Osteocyte (in vitro differentiated cells): ENCODE results near the gene CCER1. TPM values are rescaled to one million over a fixed set of nuclear protein-coding genes. Genes with fewer than 3 reads are reported as not detected.

Experiments used
- DNase-seq: peaks from one replicate; pipeline ENCODE4 v3.0.0; 2021; ENCODE audit warnings: mixed read lengths; ENCODE audit not compliant: unreplicated experiment; ENCODE audit errors: extremely low spot score
- H3K27ac Mint-ChIP-seq: one replicate; pipeline ENCODE4 v1.8.0; 2021; ENCODE audit warnings: mild to moderate bottlenecking, mixed read lengths; ENCODE audit not compliant: unreplicated experiment
- H3K27me3 Mint-ChIP-seq: one replicate; pipeline ENCODE4 v1.8.0; 2021; ENCODE audit warnings: mixed read lengths; ENCODE audit not compliant: unreplicated experiment
- H3K36me3 Mint-ChIP-seq: one replicate; pipeline ENCODE4 v1.8.0; 2021; ENCODE audit warnings: mixed read lengths; ENCODE audit not compliant: unreplicated experiment
- H3K4me1 Mint-ChIP-seq: one replicate; pipeline ENCODE4 v1.8.0; 2021; ENCODE audit warnings: mixed read lengths; ENCODE audit not compliant: unreplicated experiment
- H3K4me3 Mint-ChIP-seq: one replicate; pipeline ENCODE4 v1.8.0; 2021; ENCODE audit warnings: mild to moderate bottlenecking, moderate library complexity, mixed read lengths; ENCODE audit not compliant: unreplicated experiment
- H3K9me3 Mint-ChIP-seq: one replicate; pipeline ENCODE4 v1.8.0; 2021; ENCODE audit warnings: mixed read lengths; ENCODE audit not compliant: unreplicated experiment
- CTCF ChIP-seq: fragments of 200-600 bp; sonication (generic); IDR thresholded peaks from 2 replicates; pipeline ENCODE4 v1.5.0; 2021; ENCODE audit warnings: antibody characterized with exemption, mild to moderate bottlenecking, moderate library complexity
- total RNA-seq: library from RNA; stranded (reverse); gene quantifications from 2 replicates; pipeline ENCODE4 v1.2.1, GENCODE V29; 2021

CCER1 gene
- total RNA-seq, 1 donor from 2014 or later, result not detected

- Mint-ChIP-seq H3K9me3 (no peaks in the 10 kb centered on the region), H3K27me3 (no peaks in the 10 kb centered on the region), H3K4me3 (no peak overlapping the region), H3K36me3 (no peaks in the 10 kb centered on the region), H3K4me1 (peaks cover 5% of the 10 kb centered on the region), H3K27ac (no peak overlapping the region)
- no peak for DNase-seq
- TF ChIP-seq CTCF, result no peak
Observed at GRCh38 chr12:90963946-90964345, 9.0 kb upstream of the CCER1 start.

GRCh38 chr12:90961154-90961553 is 6.2 kb upstream of the CCER1 start:
- Mint-ChIP-seq H3K4me3 (no peak overlapping the region), H3K9me3 (no peaks in the 10 kb centered on the region), H3K36me3 (no peaks in the 10 kb centered on the region), H3K27ac (no peak overlapping the region), H3K27me3 (no peaks in the 10 kb centered on the region), H3K4me1 (peaks cover 5% of the 10 kb centered on the region)
- TF ChIP-seq CTCF, result no peak
- DNase-seq, result no peak

- H3K4me1 Mint-ChIP-seq, result peaks cover 5% of the 10 kb centered on the region
- H3K27ac Mint-ChIP-seq, result no peak overlapping the region
- H3K27me3 Mint-ChIP-seq, result no peaks in the 10 kb centered on the region
- no peak for DNase-seq
- TF ChIP-seq CTCF, result peak; percentile 71
- H3K9me3 Mint-ChIP-seq, result no peaks in the 10 kb centered on the region
- H3K36me3 Mint-ChIP-seq, result no peaks in the 10 kb centered on the region
- no peak overlapping the region for H3K4me3 Mint-ChIP-seq
Observed at GRCh38 chr12:90959538-90960139, 4.7 kb upstream of the CCER1 start.

- H3K4me1 Mint-ChIP-seq, result peaks cover 5% of the 10 kb centered on the region
- H3K36me3 Mint-ChIP-seq, result no peaks in the 10 kb centered on the region
- no peak overlapping the region for H3K27ac Mint-ChIP-seq
- DNase-seq, result no peak
- H3K27me3 Mint-ChIP-seq, result no peaks in the 10 kb centered on the region
- H3K4me3 Mint-ChIP-seq, result no peak overlapping the region
- peak; percentile 49 for TF ChIP-seq CTCF
- H3K9me3 Mint-ChIP-seq, result no peaks in the 10 kb centered on the region
Observed at GRCh38 chr12:90959032-90959431, 4.1 kb upstream of the CCER1 start.

- no peak for TF ChIP-seq CTCF
- Mint-ChIP-seq H3K9me3 (no peaks in the 10 kb centered on the region), H3K4me1 (peaks cover 5% of the 10 kb centered on the region), H3K27me3 (no peaks in the 10 kb centered on the region), H3K36me3 (no peaks in the 10 kb centered on the region), H3K4me3 (no peak overlapping the region), H3K27ac (no peak overlapping the region)
- no peak for DNase-seq
Observed at GRCh38 chr12:90958347-90958746, 3.4 kb upstream of the CCER1 start.
